CD4-positive, alpha-beta T cell treated with Interleukin-1 beta for 1 hour (primary cell): ENCODE results near the gene GTSE1.

Experiments used
- DNase-seq, 2 donors: peaks; one replicate each; pipeline ENCODE4 v3.0.0-alpha.2; 2020 to 2022

Gene GTSE1

GRCh38 chr22:46329616-46330015 lies 32.9 kb downstream of the GTSE1 start:
- no peak for DNase-seq

GRCh38 chr22:46330426-46330825 lies 33.8 kb downstream of the GTSE1 start:
- DNase-seq = no peak

GRCh38 chr22:46331496-46331895 lies 34.8 kb downstream of the GTSE1 start:
- DNase-seq = no peak

- DNase-seq = peak; percentile 72 to 81
Measured at GRCh38 chr22:46335201-46336118, 38.8 kb downstream of the GTSE1 start, which contains the start of gene TRMU. Gene TRMU (plus strand): TSS chr22:46335714. CDS start chr22:46335765, 51 bp downstream.

- no peak for DNase-seq
Measured at GRCh38 chr22:46336119-46337078, 39.7 kb downstream of the GTSE1 start.

- no peak for DNase-seq
Measured at GRCh38 chr22:46337870-46338269, 41.2 kb downstream of the GTSE1 start.

- no peak for DNase-seq
Measured at GRCh38 chr22:46338636-46339035, 42.0 kb downstream of the GTSE1 start.

GRCh38 chr22:46339956-46340355 lies 43.3 kb downstream of the GTSE1 start:
- DNase-seq = no peak

- no peak for DNase-seq
Measured at GRCh38 chr22:46340676-46341075, 44.0 kb downstream of the GTSE1 start.

- DNase-seq = no peak
Measured at GRCh38 chr22:46346680-46347405, 50.2 kb downstream of the GTSE1 start.

- DNase-seq = no peak
Measured at GRCh38 chr22:46347646-46348045, 51.0 kb downstream of the GTSE1 start.

- DNase-seq = no peak
Measured at GRCh38 chr22:46348099-46348695, 51.5 kb downstream of the GTSE1 start.

- DNase-seq = no peak
Measured at GRCh38 chr22:46349238-46349637, 52.6 kb downstream of the GTSE1 start.

GRCh38 chr22:46349681-46350080 lies 53.0 kb downstream of the GTSE1 start:
- DNase-seq = no peak

- no peak for DNase-seq
Measured at GRCh38 chr22:46350121-46350520, 53.5 kb downstream of the GTSE1 start.

- DNase-seq = no peak
Measured at GRCh38 chr22:46350646-46351045, 54.0 kb downstream of the GTSE1 start.

GRCh38 chr22:46351131-46351735 lies 54.6 kb downstream of the GTSE1 start:
- DNase-seq = no peak

GRCh38 chr22:46351767-46352166 lies 55.1 kb downstream of the GTSE1 start:
- DNase-seq = no peak

GRCh38 chr22:46352276-46352675 lies 55.6 kb downstream of the GTSE1 start:
- no peak for DNase-seq

- DNase-seq = no peak
Measured at GRCh38 chr22:46352691-46353386, 56.2 kb downstream of the GTSE1 start.

- no peak for DNase-seq
Measured at GRCh38 chr22:46353483-46354105, 56.9 kb downstream of the GTSE1 start.
